B cell (primary cell): ENCODE measurements around the gene OR51I2. TPM values are rescaled to one million over a fixed set of nuclear protein-coding genes. Genes with fewer than 3 reads are reported as not detected.

Source experiments
- ATAC-seq: fragments of 200-7000 bp; cut with Tn5 transposase; one replicate; pipeline ENCODE4 v1.10.0; 2021; ENCODE audit warnings: low read depth, mild to moderate bottlenecking, moderate number of reproducible peaks, moderate library complexity
- CTCF ChIA-PET: fragments of 350-600 bp; sonication (Branson Sonifier 250); formaldehyde crosslinking; loops from one replicate; lab custom pipeline; 2021; ENCODE audit warnings: antibody characterized with exemption, inconsistent platforms; lab: Charles Lee
- POLR2A ChIA-PET: fragments of 350-600 bp; sonication (Branson Sonifier 250); formaldehyde crosslinking; loops from one replicate; lab custom pipeline; 2021; ENCODE audit warnings: antibody characterized with exemption; lab: Charles Lee
- DNase-seq: peaks from one replicate; pipeline ENCODE4 v3.0.0; 2013
- H2AFZ ChIP-seq: 2 replicates; pipeline ENCODE4 v1.6.1; 2012; ENCODE audit warnings: mild to moderate bottlenecking, low read depth, low read length; ENCODE audit not compliant: insufficient read depth, poor library complexity, severe bottlenecking
- H3K27ac ChIP-seq, 2 donors: 1 replicate in 1 of 2; 2 replicates in 1 of 2; pipeline ENCODE4 v1.5.1; 2012 to 2013; ENCODE audit warnings: low read length in 2 of 2, mild to moderate bottlenecking in 2 of 2, moderate library complexity in 1 of 2
- H3K27me3 ChIP-seq, 4 experiments: fragments of 200-600 bp in 1 of 4; sonication (generic) in 1 of 4; replicated peaks in 1 of 4; 1 replicate in 2 of 4; 2 replicates in 2 of 4; pipeline versions ENCODE4 v1.6.1 to v1.7.0; 2013 to 2016; ENCODE audit warnings: low read length in 3 of 4, mild to moderate bottlenecking in 2 of 4, mixed read lengths in 1 of 4, moderate library complexity in 1 of 4; ENCODE audit not compliant: insufficient read depth in 4 of 4, control insufficient read depth in 3 of 4; ENCODE audit errors: control extremely low read depth in 1 of 4
- H3K36me3 ChIP-seq, 2 experiments: replicated peaks in 1 of 2; 1 replicate in 1 of 2; 2 replicates in 1 of 2; pipeline versions ENCODE4 v1.6.1 to v1.7.1; 2013; ENCODE audit warnings: low read length in 1 of 2; ENCODE audit not compliant: insufficient read depth in 2 of 2, control insufficient read depth in 1 of 2; ENCODE audit errors: control extremely low read depth in 1 of 2, extremely low read depth in 1 of 2
- H3K4me1 ChIP-seq, 2 donors: fragments of 200-600 bp in 1 of 2; sonication (generic) in 1 of 2; 1 replicate in 1 of 2; 2 replicates in 1 of 2; pipeline versions ENCODE4 v1.5.1 to v1.6.1; 2013 to 2017; ENCODE audit warnings: low read length in 2 of 2; ENCODE audit not compliant: control insufficient read depth in 2 of 2, insufficient read depth in 2 of 2
- H3K4me2 ChIP-seq: replicated peaks from 2 replicates; pipeline ENCODE3; 2012; ENCODE audit warnings: mild to moderate bottlenecking, low read depth, low read length; ENCODE audit not compliant: poor library complexity, severe bottlenecking
- H3K4me3 ChIP-seq, 5 experiments: fragments of 200-600 bp in 1 of 5; sonication (generic) in 1 of 5; 1 replicate in 3 of 5; 2 replicates in 2 of 5; pipeline versions ENCODE4 v1.5.1 to v1.7.0; 2011 to 2016; ENCODE audit warnings: low read length in 4 of 5, mild to moderate bottlenecking in 4 of 5, low read depth in 2 of 5, control low read depth in 1 of 5, moderate library complexity in 1 of 5; ENCODE audit not compliant: insufficient read depth in 1 of 5; ENCODE audit errors: control extremely low read depth in 1 of 5, extremely low read depth in 1 of 5
- H3K79me2 ChIP-seq: fragments of 200-600 bp; sonication (generic); one replicate; pipeline ENCODE4 v1.6.0; 2016; ENCODE audit warnings: low read length; ENCODE audit not compliant: control insufficient read depth, insufficient read depth
- H3K9ac ChIP-seq: fragments of 200-600 bp; sonication (generic); 2 replicates; pipeline ENCODE4 v1.6.1; 2017; ENCODE audit warnings: mild to moderate bottlenecking, low read length, moderate library complexity
- H3K9me3 ChIP-seq, 3 donors: one replicate each; pipeline versions ENCODE4 v1.6.1 to v1.7.1; 2013; ENCODE audit warnings: low read length in 2 of 3; ENCODE audit not compliant: control insufficient read depth in 2 of 3, insufficient read depth in 1 of 3; ENCODE audit errors: control extremely low read depth in 1 of 3
- H4K20me1 ChIP-seq: 2 replicates; pipeline ENCODE4 v1.6.0; 2012; ENCODE audit warnings: mild to moderate bottlenecking, low read length; ENCODE audit not compliant: insufficient read depth, control insufficient read depth, poor library complexity, severe bottlenecking
- H3K27ac Mint-ChIP-seq: one replicate; pipeline ENCODE4 v1.8.0; 2021; ENCODE audit warnings: mixed read lengths
- H3K27me3 Mint-ChIP-seq: one replicate; pipeline ENCODE4 v1.8.0; 2021; ENCODE audit warnings: mixed read lengths
- H3K4me1 Mint-ChIP-seq: one replicate; pipeline ENCODE4 v1.8.0; 2021; ENCODE audit warnings: mixed read lengths
- H3K4me3 Mint-ChIP-seq: one replicate; pipeline ENCODE4 v1.8.0; 2021; ENCODE audit warnings: mixed read lengths
- H3K9me3 Mint-ChIP-seq: one replicate; pipeline ENCODE4 v1.8.0; 2022; ENCODE audit warnings: mixed read lengths; ENCODE audit not compliant: insufficient read depth
- CTCF ChIP-seq: fragments of 200-600 bp; IDR thresholded peaks from one replicate; pipeline ENCODE4 v1.8.0; 2022; ENCODE audit warnings: antibody characterized with exemption, mild to moderate bottlenecking
- EZH2 ChIP-seq: IDR thresholded peaks from 2 replicates; pipeline ENCODE4 v1.6.1; 2012; ENCODE audit warnings: borderline replicate concordance, low read depth, mild to moderate bottlenecking, moderate library complexity, low read length; ENCODE audit not compliant: insufficient read depth, poor library complexity, severe bottlenecking
- WGBS: methylation state at CpG from one replicate; pipeline ENCODE4 v1.1.5; 2013; ENCODE audit warnings: missing lambda C conversion rate; ENCODE audit not compliant: insufficient coverage; 5-methylcytosine and 5-hydroxymethylcytosine counted together
- intact Hi-C: fragments of 100-400 bp; cut with micrococcal nuclease; formaldehyde crosslinking; loops from one replicate; pipeline ENCODE4 v1.10.0; 2022
- polyA plus RNA-seq: library from polyadenylated mRNA; depleted of rRNA; stranded (reverse); fragments of >200 nt; gene quantifications from 2 replicates; pipeline ENCODE4 v1.2.3, GENCODE V29; 2012
- total RNA-seq, 2 donors: library from RNA; stranded (reverse); fragments of 120-200 nt in 1 of 2; gene quantifications; 1 replicate in 1 of 2; 2 replicates in 1 of 2; pipeline versions ENCODE4 v1.2.3 to v1.2.4, GENCODE V29; 2013 to 2022

Gene OR51I2
- total and polyA plus RNA-seq, 2 donors (not counting 1 experiment from before 2014, with no cell fraction given) = not detected

GRCh38 chr11:5423131-5423530 lies 26.0 kb upstream of the OR51I2 start:
- TF ChIP-seq EZH2 (no peak), CTCF (no peak)
- H3K79me2 ChIP-seq = no peaks in the 10 kb centered on the region
- WGBS = no CpG with 5 or more reads among the region's 3 CpGs
- no peaks in the 10 kb centered on the region for H3K4me1 ChIP-seq
- H3K4me2 ChIP-seq = no peak overlapping the region
- Mint-ChIP-seq H3K4me3 (no peak overlapping the region), H3K4me1 (no peaks in the 10 kb centered on the region), H3K27me3 (peaks cover 13% of the 10 kb centered on the region), H3K9me3 (peaks cover 3% of the 10 kb centered on the region), H3K27ac (no peak overlapping the region)
- no peaks in the 10 kb centered on the region for H3K36me3 ChIP-seq
- DNase-seq (no peak), ATAC-seq (no peak)
- ChIA-PET CTCF (no interaction called here), POLR2A (no interaction called here)
- H3K27ac ChIP-seq = no peak overlapping the region
- H3K9ac ChIP-seq = no peak overlapping the region
- H3K27me3 ChIP-seq = peaks cover 0 to 2% (median 0%) of the 10 kb centered on the region in 4 experiments
- H3K4me3 ChIP-seq = no peak overlapping the region
- H2AFZ ChIP-seq = no peak overlapping the region
- H3K9me3 ChIP-seq = no peaks in the 10 kb centered on the region
- no peaks in the 10 kb centered on the region for H4K20me1 ChIP-seq
- intact Hi-C loops = no loop called here

- no peak within 1 kb of the TSS for H3K4me2 ChIP-seq
These were observed 7.7 kb upstream of the OR51I2 start, which contains the start of gene OR51I1 for GRCh38 chr11:5441414-5441813. TSS of gene OR51I1 (minus strand) at chr11:5441514. CDS start at chr11:5441514, 0 bp downstream.

More at GRCh38 chr11:5441414-5441813, 7.7 kb upstream of the OR51I2 start, which contains the start of gene OR51I1:
- no CpG with 5 or more reads among the region's 2 CpGs for WGBS
- Histone ChIP-seq H3K4me1 (no peaks in the 10 kb centered on the region), H3K79me2 (no peaks in the 10 kb centered on the region), H3K27ac (no peak within 1 kb of the TSS), H3K9ac (no peak within 1 kb of the TSS), H3K9me3 (no peaks in the 10 kb centered on the region), H3K4me3 (no peak within 1 kb of the TSS), H4K20me1 (no peaks in the 10 kb centered on the region), H3K27me3 (no peaks in the 10 kb centered on the region), H3K36me3 (no peaks in the 10 kb centered on the region), H2AFZ (no peak within 1 kb of the TSS)
- Mint-ChIP-seq H3K27me3 (peaks cover 23% of the 10 kb centered on the region), H3K9me3 (no peaks in the 10 kb centered on the region), H3K27ac (no peak within 1 kb of the TSS), H3K4me1 (no peaks in the 10 kb centered on the region), H3K4me3 (no peak within 1 kb of the TSS)
- intact Hi-C loops = no loop called here
- ChIA-PET CTCF (no interaction called here), POLR2A (no interaction called here)
- TF ChIP-seq EZH2 (no peak), CTCF (no peak)
- DNase-seq (no peak), ATAC-seq (no peak)
